ENCODE results near the gene PRKCA. TPM values are rescaled to one million over a fixed set of nuclear protein-coding genes. Genes with fewer than 3 reads are reported as not detected.

PRKCA gene
- total and polyA plus RNA-seq, 9 of the 15 experiments (the other 6 are each of a cell fraction or from before 2014, with no cell fraction given): 3.2 to 33.0 (median 17.8) TPM

GRCh38 chr17:66301864-66302741, at the start of gene PRKCA (continued):
- TF ChIP-seq MCM3 (IDR thresholded peaks at IDR 0.05): no peak
- no peak for TF ChIP-seq POLR2AphosphoS2 (IDR thresholded peaks at IDR 0.05; ENCODE audit: low read length)
- TF ChIP-seq, protein P1, sequence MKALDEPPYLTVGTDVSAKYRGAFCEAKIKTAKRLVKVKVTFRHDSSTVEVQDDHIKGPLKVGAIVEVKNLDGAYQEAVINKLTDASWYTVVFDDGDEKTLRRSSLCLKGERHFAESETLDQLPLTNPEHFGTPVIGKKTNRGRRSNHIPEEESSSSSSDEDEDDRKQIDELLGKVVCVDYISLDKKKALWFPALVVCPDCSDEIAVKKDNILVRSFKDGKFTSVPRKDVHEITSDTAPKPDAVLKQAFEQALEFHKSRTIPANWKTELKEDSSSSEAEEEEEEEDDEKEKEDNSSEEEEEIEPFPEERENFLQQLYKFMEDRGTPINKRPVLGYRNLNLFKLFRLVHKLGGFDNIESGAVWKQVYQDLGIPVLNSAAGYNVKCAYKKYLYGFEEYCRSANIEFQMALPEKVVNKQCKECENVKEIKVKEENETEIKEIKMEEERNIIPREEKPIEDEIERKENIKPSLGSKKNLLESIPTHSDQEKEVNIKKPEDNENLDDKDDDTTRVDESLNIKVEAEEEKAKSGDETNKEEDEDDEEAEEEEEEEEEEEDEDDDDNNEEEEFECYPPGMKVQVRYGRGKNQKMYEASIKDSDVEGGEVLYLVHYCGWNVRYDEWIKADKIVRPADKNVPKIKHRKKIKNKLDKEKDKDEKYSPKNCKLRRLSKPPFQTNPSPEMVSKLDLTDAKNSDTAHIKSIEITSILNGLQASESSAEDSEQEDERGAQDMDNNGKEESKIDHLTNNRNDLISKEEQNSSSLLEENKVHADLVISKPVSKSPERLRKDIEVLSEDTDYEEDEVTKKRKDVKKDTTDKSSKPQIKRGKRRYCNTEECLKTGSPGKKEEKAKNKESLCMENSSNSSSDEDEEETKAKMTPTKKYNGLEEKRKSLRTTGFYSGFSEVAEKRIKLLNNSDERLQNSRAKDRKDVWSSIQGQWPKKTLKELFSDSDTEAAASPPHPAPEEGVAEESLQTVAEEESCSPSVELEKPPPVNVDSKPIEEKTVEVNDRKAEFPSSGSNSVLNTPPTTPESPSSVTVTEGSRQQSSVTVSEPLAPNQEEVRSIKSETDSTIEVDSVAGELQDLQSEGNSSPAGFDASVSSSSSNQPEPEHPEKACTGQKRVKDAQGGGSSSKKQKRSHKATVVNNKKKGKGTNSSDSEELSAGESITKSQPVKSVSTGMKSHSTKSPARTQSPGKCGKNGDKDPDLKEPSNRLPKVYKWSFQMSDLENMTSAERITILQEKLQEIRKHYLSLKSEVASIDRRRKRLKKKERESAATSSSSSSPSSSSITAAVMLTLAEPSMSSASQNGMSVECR (CRISPR knock-in tag; IDR thresholded peaks at IDR 0.05): no peak
- no peak for TF ChIP-seq ATF2 (CRISPR knock-in tag; IDR thresholded peaks at IDR 0.05)
- TF ChIP-seq, protein P2, sequence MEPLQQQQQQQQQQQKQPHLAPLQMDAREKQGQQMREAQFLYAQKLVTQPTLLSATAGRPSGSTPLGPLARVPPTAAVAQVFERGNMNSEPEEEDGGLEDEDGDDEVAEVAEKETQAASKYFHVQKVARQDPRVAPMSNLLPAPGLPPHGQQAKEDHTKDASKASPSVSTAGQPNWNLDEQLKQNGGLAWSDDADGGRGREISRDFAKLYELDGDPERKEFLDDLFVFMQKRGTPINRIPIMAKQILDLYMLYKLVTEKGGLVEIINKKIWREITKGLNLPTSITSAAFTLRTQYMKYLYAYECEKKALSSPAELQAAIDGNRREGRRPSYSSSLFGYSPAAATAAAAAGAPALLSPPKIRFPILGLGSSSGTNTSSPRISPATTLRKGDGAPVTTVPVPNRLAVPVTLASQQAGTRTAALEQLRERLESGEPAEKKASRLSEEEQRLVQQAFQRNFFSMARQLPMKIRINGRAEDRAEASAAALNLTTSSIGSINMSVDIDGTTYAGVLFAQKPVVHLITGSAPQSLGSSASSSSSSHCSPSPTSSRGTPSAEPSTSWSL (CRISPR knock-in tag; IDR thresholded peaks at IDR 0.05; ENCODE audit: borderline replicate concordance): no peak
- TF ChIP-seq ZNF668 (CRISPR knock-in tag; IDR thresholded peaks at IDR 0.05): no peak
- TF ChIP-seq SREBF2 (CRISPR knock-in tag; IDR thresholded peaks at IDR 0.05): no peak
- TF ChIP-seq EZH2 (IDR thresholded peaks at IDR 0.05; ENCODE audit: borderline replicate concordance, low read depth, low read length): no peak
- no peak for TF ChIP-seq ZNF586 (CRISPR knock-in tag; conservative IDR thresholded peaks at IDR 0.05)
- no peak for TF ChIP-seq PTTG1 (tag; IDR thresholded peaks at IDR 0.05; ENCODE audit: low read depth)
- TF ChIP-seq ZNF785 (CRISPR knock-in tag; IDR thresholded peaks at IDR 0.05): no peak
- TF ChIP-seq DLX4 (CRISPR knock-in tag; IDR thresholded peaks at IDR 0.05): no peak
- no peak for TF ChIP-seq HDAC2 (IDR thresholded peaks at IDR 0.05)
- TF ChIP-seq ZNF551 (CRISPR knock-in tag; IDR thresholded peaks at IDR 0.05): no peak
- TF ChIP-seq HDAC1 (IDR thresholded peaks at IDR 0.05): no peak; a peak in 1 of 4 replicates
- no peak for TF ChIP-seq ARID1B (IDR thresholded peaks at IDR 0.05)
- TF ChIP-seq NFIX (CRISPR knock-in tag; IDR thresholded peaks at IDR 0.05; ENCODE audit: low read depth): no peak
- no peak for TF ChIP-seq LCOR (CRISPR knock-in tag; IDR thresholded peaks at IDR 0.05)
- peak; percentile 56; the same call in 1 of the 2 replicates for TF ChIP-seq ELF4 (CRISPR knock-in tag; IDR thresholded peaks at IDR 0.05)
- no peak for TF ChIP-seq CHD2 (IDR thresholded peaks at IDR 0.05; ENCODE audit: low read depth, low read length)

All from K562 (cell line).